ENCODE results near the gene RHEB. TPM values are rescaled to one million over a fixed set of nuclear protein-coding genes. Genes with fewer than 3 reads are reported as not detected.

Gene RHEB
- total RNA-seq, 1 experiment from 2014 or later = 123 TPM

DNA sequence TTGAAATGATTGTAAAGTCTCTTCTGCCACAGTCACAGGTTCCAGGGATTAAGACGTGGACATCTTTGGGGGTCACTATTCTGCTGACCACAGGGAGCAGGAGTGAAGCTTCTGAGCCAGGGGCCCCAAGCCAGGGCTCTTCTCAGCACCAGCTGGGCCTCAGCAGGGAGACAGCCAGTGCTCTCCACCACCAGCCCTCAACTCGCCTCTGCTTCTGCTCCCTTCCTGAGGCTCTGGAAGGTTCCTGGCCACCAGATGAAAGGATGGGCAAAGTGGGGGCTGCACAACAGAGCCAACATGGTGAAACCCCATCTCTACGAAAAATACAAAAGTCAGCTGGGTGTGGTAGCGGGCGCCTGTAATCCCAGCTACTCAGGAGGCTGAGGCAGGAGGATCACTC, 68.5 kb downstream of the RHEB start:
- H3K4me1 Mint-ChIP-seq (ENCODE audit: low read depth, unreplicated experiment) = no peaks in the 10 kb centered on the region
- CTCF ChIA-PET = no interaction called here
- H3K27me3 Mint-ChIP-seq (ENCODE audit: unreplicated experiment) = peaks cover 47% of the 10 kb centered on the region
- BruUV-seq (replicated peaks) = no TSS peak
- no peak overlapping the region for H3K27ac Mint-ChIP-seq (ENCODE audit: unreplicated experiment)
- H3K9me3 Mint-ChIP-seq (ENCODE audit: low read depth, unreplicated experiment) = no peaks in the 10 kb centered on the region
- intact Hi-C loops (cut with micrococcal nuclease; ENCODE audit: unreplicated experiment) = no loop called here
- no peak overlapping the region for H3K4me3 Mint-ChIP-seq (ENCODE audit: low read depth, unreplicated experiment)
- no peak for DNase-seq
- no peak for TF ChIP-seq CTCF (IDR thresholded peaks at IDR 0.05; ENCODE audit: unreplicated experiment)
- no peaks in the 10 kb centered on the region for H3K36me3 Mint-ChIP-seq (ENCODE audit: insufficient read depth, unreplicated experiment)

GRCh38 chr7:151449990-151450389, 69.7 kb downstream of the RHEB start:
- no peaks in the 10 kb centered on the region for H3K36me3 Mint-ChIP-seq (ENCODE audit: insufficient read depth, unreplicated experiment)

DNA sequence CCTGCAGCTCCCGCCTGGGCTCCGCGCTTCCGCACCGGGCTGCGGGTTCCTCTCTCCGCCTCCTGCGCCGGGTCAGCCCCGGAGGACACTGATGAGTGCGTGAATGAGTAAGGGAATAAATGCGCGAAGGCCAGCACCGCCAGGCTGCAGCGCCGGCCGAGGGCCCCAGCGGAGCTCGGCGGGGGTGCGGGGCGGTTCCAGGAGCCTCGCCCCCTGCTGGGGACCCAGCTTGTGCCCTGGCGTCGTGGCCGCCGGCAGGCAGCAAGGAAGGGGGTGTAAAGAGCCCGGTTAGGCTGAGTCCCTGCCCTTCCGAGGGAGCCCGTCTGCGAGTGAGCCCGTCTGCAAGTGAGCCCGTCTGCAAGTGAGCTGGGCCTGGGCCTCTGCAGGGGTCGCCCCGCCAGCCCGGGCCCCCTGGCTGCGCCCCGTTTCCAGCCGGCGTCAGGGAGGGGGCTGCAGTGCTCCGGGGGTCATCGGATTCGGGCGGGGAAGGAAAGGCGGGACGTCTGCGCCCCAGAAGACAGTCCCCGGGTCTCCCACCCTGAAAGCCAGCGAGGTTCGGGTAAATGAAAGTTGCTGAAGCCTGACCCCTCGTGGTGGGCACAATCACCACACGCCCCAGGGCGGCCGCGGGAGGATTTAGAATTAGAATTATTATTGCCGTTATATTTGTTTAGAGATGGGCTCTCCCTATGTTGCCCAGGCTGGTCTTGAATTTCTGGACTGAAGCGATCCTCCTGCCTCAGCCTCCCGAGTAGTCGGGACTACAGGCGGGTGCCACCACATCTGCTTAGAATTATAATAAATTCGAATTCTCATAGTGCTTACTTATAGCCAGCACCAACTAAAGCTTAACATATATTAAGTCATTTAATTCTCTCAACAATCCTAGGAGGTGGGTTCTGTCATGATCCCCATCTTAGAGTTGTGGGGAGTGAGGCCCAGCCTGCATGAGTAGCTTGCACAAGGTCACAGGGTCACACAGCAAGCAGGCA, 71.1 kb downstream of the RHEB start:
- intact Hi-C loops (cut with micrococcal nuclease; ENCODE audit: unreplicated experiment) = loop anchor here (1.0 to 5.0 kb wide), 4 partner anchors 46 to 138 kb away; no protein-coding TSS in a partner anchor
- H3K9me3 Mint-ChIP-seq (ENCODE audit: low read depth, unreplicated experiment) = no peaks in the 10 kb centered on the region
- CTCF ChIA-PET = interaction anchor here (0.7 to 2.1 kb wide), 9 partner anchors 9 to 311 kb away, joined by 3 to 14 read pairs (median 3); partner anchors contain the start of gene CRYGN
- no TSS peak for BruUV-seq (replicated peaks)
- H3K4me3 Mint-ChIP-seq (ENCODE audit: low read depth, unreplicated experiment) = peak overlapping the region; percentile 54
- TF ChIP-seq CTCF (IDR thresholded peaks at IDR 0.05; ENCODE audit: unreplicated experiment) = peak; percentile 72
- peak; percentile 81 for DNase-seq
- no peaks in the 10 kb centered on the region for H3K4me1 Mint-ChIP-seq (ENCODE audit: low read depth, unreplicated experiment)
- H3K27me3 Mint-ChIP-seq (ENCODE audit: unreplicated experiment) = peaks cover 49% of the 10 kb centered on the region
- H3K27ac Mint-ChIP-seq (ENCODE audit: unreplicated experiment) = no peak overlapping the region
- H3K36me3 Mint-ChIP-seq (ENCODE audit: insufficient read depth, unreplicated experiment) = no peaks in the 10 kb centered on the region

More at GRCh38 chr7:151449990-151450389, 69.7 kb downstream of the RHEB start:
- TF ChIP-seq CTCF (IDR thresholded peaks at IDR 0.05; ENCODE audit: unreplicated experiment) = no peak
- Mint-ChIP-seq H3K27ac (ENCODE audit: unreplicated experiment) (no peak overlapping the region), H3K27me3 (ENCODE audit: unreplicated experiment) (peaks cover 49% of the 10 kb centered on the region), H3K4me1 (ENCODE audit: low read depth, unreplicated experiment) (no peaks in the 10 kb centered on the region), H3K4me3 (ENCODE audit: low read depth, unreplicated experiment) (no peak overlapping the region), H3K9me3 (ENCODE audit: low read depth, unreplicated experiment) (no peaks in the 10 kb centered on the region)
- intact Hi-C loops (cut with micrococcal nuclease; ENCODE audit: unreplicated experiment) = loop anchor here (2.0 to 5.0 kb wide), 2 partner anchors 48 to 139 kb away; no protein-coding TSS in a partner anchor
- no peak for DNase-seq
- no TSS peak for BruUV-seq (replicated peaks)
- CTCF ChIA-PET = interaction anchor here (0.9 to 1.0 kb wide), 2 partner anchors 20 to 50 kb away, joined by 3 read pairs; no protein-coding TSS in a partner anchor

DNA sequence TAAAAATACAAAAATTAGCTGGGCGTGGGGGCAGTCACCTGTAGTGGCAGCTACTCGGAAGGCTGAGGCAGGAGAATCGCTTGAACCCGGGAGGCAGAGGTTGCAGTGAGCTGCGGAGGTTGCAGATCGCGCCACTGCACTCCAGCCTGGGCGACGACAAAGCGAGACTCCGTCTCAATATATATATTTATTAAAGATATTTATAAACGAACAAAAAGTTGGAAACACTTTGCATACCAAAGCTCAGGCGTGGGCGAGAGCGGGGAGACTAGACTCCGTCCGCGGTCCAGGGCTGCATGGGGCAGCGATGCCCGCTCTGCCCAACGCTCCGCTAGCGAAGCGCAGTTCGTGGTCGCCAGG, 71.8 kb downstream of the RHEB start:
- Mint-ChIP-seq H3K4me3 (ENCODE audit: low read depth, unreplicated experiment) (peak overlapping the region; percentile 54), H3K27me3 (ENCODE audit: unreplicated experiment) (peaks cover 46% of the 10 kb centered on the region), H3K9me3 (ENCODE audit: low read depth, unreplicated experiment) (no peaks in the 10 kb centered on the region), H3K36me3 (ENCODE audit: insufficient read depth, unreplicated experiment) (no peaks in the 10 kb centered on the region), H3K4me1 (ENCODE audit: low read depth, unreplicated experiment) (no peaks in the 10 kb centered on the region), H3K27ac (ENCODE audit: unreplicated experiment) (no peak overlapping the region)
- intact Hi-C loops (cut with micrococcal nuclease; ENCODE audit: unreplicated experiment) = loop anchor here (1.0 to 5.0 kb wide), 4 partner anchors 46 to 137 kb away; no protein-coding TSS in a partner anchor
- TF ChIP-seq CTCF (IDR thresholded peaks at IDR 0.05; ENCODE audit: unreplicated experiment) = no peak
- CTCF ChIA-PET = interaction anchor here (0.7 to 2.1 kb wide), 6 partner anchors 8 to 204 kb away, joined by 3 to 14 read pairs (median 3); partner anchors contain the start of gene CRYGN
- no TSS peak for BruUV-seq (replicated peaks)
- no peak for DNase-seq
